ENCODE results near the gene CCNJ. TPM values are rescaled to one million over a fixed set of nuclear protein-coding genes. Genes with fewer than 3 reads are reported as not detected.
A peak's percentile ranks its signal among the peaks of the same experiment; 100 is the strongest.
"Not testable (repeated sequence)": the region's sequence is repeated elsewhere in the genome, so short reads cannot be mapped to it uniquely, and the experiment has no call there.

CCNJ gene
- 42.6 TPM for polyA plus RNA-seq (2013, experiment 1 of 4)
- 44.4 TPM for polyA plus RNA-seq (2013, experiment 2 of 4)
- polyA plus RNA-seq (2013, experiment 3 of 4), result 36.2 TPM
- polyA plus RNA-seq (2013, experiment 4 of 4), result 37.1 TPM

DNA sequence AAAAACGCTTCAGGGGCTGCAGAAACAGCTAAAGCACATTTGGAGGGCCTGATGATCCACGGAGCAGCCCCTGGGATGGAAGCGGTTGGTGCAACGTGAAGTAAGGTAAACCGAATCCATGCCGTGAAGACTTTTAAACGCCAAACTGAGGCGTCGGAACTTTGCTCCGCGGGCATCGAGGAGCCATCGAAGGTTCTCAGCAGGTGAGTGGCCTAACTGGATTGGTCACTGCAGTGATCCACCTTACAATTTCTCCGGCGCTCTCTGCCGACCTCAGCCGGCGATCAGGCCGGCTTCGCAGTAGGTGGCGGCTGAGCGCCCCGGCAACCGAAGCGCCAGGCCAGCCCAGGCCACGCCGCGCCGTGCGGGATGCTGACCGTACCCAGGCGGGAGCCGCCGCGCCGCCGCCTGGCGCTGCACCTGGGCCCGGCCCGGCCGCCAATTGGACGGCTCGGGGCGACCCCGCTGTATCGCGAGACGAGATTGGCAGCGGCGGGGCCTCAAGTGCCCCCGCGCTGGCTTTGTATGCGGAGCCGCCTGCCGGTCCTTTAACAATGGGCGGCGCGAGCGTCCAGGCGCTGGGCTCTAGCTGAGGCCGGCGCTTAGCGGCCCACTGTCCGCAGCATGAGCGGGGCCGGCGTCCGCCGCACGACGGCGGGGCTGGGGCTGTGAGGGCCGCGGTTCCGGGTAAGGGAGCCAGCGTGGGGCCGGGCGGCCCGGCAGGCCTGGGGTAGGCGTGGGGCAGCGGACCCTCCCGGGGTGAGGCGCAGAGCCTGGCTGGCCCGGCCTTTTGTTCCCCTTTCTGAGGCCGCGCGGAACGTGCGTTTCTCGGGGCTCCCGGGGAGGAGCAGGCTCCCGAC, at the start of gene CCNJ:
TSS of gene CCNJ (plus strand) at position 551 of the 860 bp plus-strand sequence. CDS start 811 bp downstream, outside the sequence.
- Histone ChIP-seq H3K27me3 (ENCODE audit: control insufficient read depth, insufficient read depth, low read length, poor library complexity, severe bottlenecking) (no peaks in the 10 kb centered on the region), H3K27ac (ENCODE audit: insufficient read depth, low read depth, low read length, poor library complexity, severe bottlenecking) (peak within 1 kb of the TSS; percentile 95), H3K9me3 (ENCODE audit: control insufficient read depth, low read length) (no peaks in the 10 kb centered on the region), H3K36me3 (ENCODE audit: control insufficient read depth, insufficient read depth, low read length) (no peaks in the 10 kb centered on the region), H3K4me1 (ENCODE audit: control insufficient read depth, insufficient read depth, low read length) (peaks cover 8% of the 10 kb centered on the region), H3K4me3 (ENCODE audit: insufficient read depth, low read depth, low read length) (peak within 1 kb of the TSS; percentile 90)
- 2 to 3% methylated on average over 92 of the region's 92 CpGs for WGBS, 2 experiments

- WGBS, 2 experiments, result 92 to 96% methylated on average over 9 of the region's 11 CpGs
- H3K9me3 ChIP-seq (ENCODE audit: control insufficient read depth, low read length); H3K27me3 ChIP-seq (ENCODE audit: control insufficient read depth, insufficient read depth, low read length, poor library complexity, severe bottlenecking); H3K4me1 ChIP-seq (ENCODE audit: control insufficient read depth, insufficient read depth, low read length); H3K36me3 ChIP-seq (ENCODE audit: control insufficient read depth, insufficient read depth, low read length); H3K27ac ChIP-seq (ENCODE audit: insufficient read depth, low read depth, low read length, poor library complexity, severe bottlenecking); H3K4me3 ChIP-seq (ENCODE audit: insufficient read depth, low read depth, low read length): not testable (repeated sequence)
Observed at GRCh38 chr10:95994376-95994775, 49.0 kb upstream of the CCNJ start.

- no peaks in the 10 kb centered on the region for H3K36me3 ChIP-seq (ENCODE audit: control insufficient read depth, insufficient read depth, low read length)
- no CpG with 5 or more reads among the region's 1 CpG for WGBS, 2 experiments
Observed at GRCh38 chr10:95998255-95998784, 45.1 kb upstream of the CCNJ start.

GRCh38 chr10:96013956-96014355, 29.4 kb upstream of the CCNJ start:
- Histone ChIP-seq H3K4me1 (ENCODE audit: control insufficient read depth, insufficient read depth, low read length) (no peaks in the 10 kb centered on the region), H3K4me3 (ENCODE audit: insufficient read depth, low read depth, low read length) (no peak overlapping the region), H3K9me3 (ENCODE audit: control insufficient read depth, low read length) (no peaks in the 10 kb centered on the region), H3K36me3 (ENCODE audit: control insufficient read depth, insufficient read depth, low read length) (no peaks in the 10 kb centered on the region), H3K27ac (ENCODE audit: insufficient read depth, low read depth, low read length, poor library complexity, severe bottlenecking) (no peak overlapping the region), H3K27me3 (ENCODE audit: control insufficient read depth, insufficient read depth, low read length, poor library complexity, severe bottlenecking) (no peaks in the 10 kb centered on the region)
- 86 to 91% methylated on average over 2 of the region's 2 CpGs for WGBS, 2 experiments

More at GRCh38 chr10:95998255-95998784, 45.1 kb upstream of the CCNJ start:
- no peak overlapping the region for H3K27ac ChIP-seq (ENCODE audit: insufficient read depth, low read depth, low read length, poor library complexity, severe bottlenecking)
- H3K4me1 ChIP-seq (ENCODE audit: control insufficient read depth, insufficient read depth, low read length), result no peaks in the 10 kb centered on the region
- H3K4me3 ChIP-seq (ENCODE audit: insufficient read depth, low read depth, low read length), result no peak overlapping the region
- H3K9me3 ChIP-seq (ENCODE audit: control insufficient read depth, low read length), result no peaks in the 10 kb centered on the region
- no peaks in the 10 kb centered on the region for H3K27me3 ChIP-seq (ENCODE audit: control insufficient read depth, insufficient read depth, low read length, poor library complexity, severe bottlenecking)

GRCh38 chr10:96014473-96015102, 28.8 kb upstream of the CCNJ start:
- Histone ChIP-seq H3K4me1 (ENCODE audit: control insufficient read depth, insufficient read depth, low read length) (no peaks in the 10 kb centered on the region), H3K4me3 (ENCODE audit: insufficient read depth, low read depth, low read length) (no peak overlapping the region), H3K9me3 (ENCODE audit: control insufficient read depth, low read length) (no peaks in the 10 kb centered on the region), H3K36me3 (ENCODE audit: control insufficient read depth, insufficient read depth, low read length) (no peaks in the 10 kb centered on the region), H3K27me3 (ENCODE audit: control insufficient read depth, insufficient read depth, low read length, poor library complexity, severe bottlenecking) (no peaks in the 10 kb centered on the region), H3K27ac (ENCODE audit: insufficient read depth, low read depth, low read length, poor library complexity, severe bottlenecking) (no peak overlapping the region)
- WGBS, 2 experiments, result 91 to 94% methylated on average over 2 of the region's 2 CpGs

- no peaks in the 10 kb centered on the region for H3K36me3 ChIP-seq (ENCODE audit: control insufficient read depth, insufficient read depth, low read length)
- H3K27ac ChIP-seq (ENCODE audit: insufficient read depth, low read depth, low read length, poor library complexity, severe bottlenecking), result no peak overlapping the region
- H3K4me1 ChIP-seq (ENCODE audit: control insufficient read depth, insufficient read depth, low read length), result no peaks in the 10 kb centered on the region
- no peaks in the 10 kb centered on the region for H3K27me3 ChIP-seq (ENCODE audit: control insufficient read depth, insufficient read depth, low read length, poor library complexity, severe bottlenecking)
- H3K9me3 ChIP-seq (ENCODE audit: control insufficient read depth, low read length), result no peaks in the 10 kb centered on the region
- no peak overlapping the region for H3K4me3 ChIP-seq (ENCODE audit: insufficient read depth, low read depth, low read length)
- 26 to 27% methylated on average over 4 to 5 of the region's 5 CpGs for WGBS, 2 experiments
Observed at GRCh38 chr10:96017191-96017687, 26.1 kb upstream of the CCNJ start.

- Histone ChIP-seq H3K4me1 (ENCODE audit: control insufficient read depth, insufficient read depth, low read length) (no peaks in the 10 kb centered on the region), H3K27ac (ENCODE audit: insufficient read depth, low read depth, low read length, poor library complexity, severe bottlenecking) (no peak overlapping the region), H3K9me3 (ENCODE audit: control insufficient read depth, low read length) (no peaks in the 10 kb centered on the region), H3K27me3 (ENCODE audit: control insufficient read depth, insufficient read depth, low read length, poor library complexity, severe bottlenecking) (no peaks in the 10 kb centered on the region), H3K4me3 (ENCODE audit: insufficient read depth, low read depth, low read length) (no peak overlapping the region), H3K36me3 (ENCODE audit: control insufficient read depth, insufficient read depth, low read length) (no peaks in the 10 kb centered on the region)
- WGBS, 2 experiments, result 100% methylated on average over 1 of the region's 1 CpG
Observed at GRCh38 chr10:96021332-96021731, 22.1 kb upstream of the CCNJ start.

- no peaks in the 10 kb centered on the region for H3K4me1 ChIP-seq (ENCODE audit: control insufficient read depth, insufficient read depth, low read length)
- 89 to 96% methylated on average over 2 of the region's 2 CpGs for WGBS, 2 experiments
- H3K4me3 ChIP-seq (ENCODE audit: insufficient read depth, low read depth, low read length), result no peak overlapping the region
- H3K9me3 ChIP-seq (ENCODE audit: control insufficient read depth, low read length), result no peaks in the 10 kb centered on the region
- no peak overlapping the region for H3K27ac ChIP-seq (ENCODE audit: insufficient read depth, low read depth, low read length, poor library complexity, severe bottlenecking)
- no peaks in the 10 kb centered on the region for H3K36me3 ChIP-seq (ENCODE audit: control insufficient read depth, insufficient read depth, low read length)
- no peaks in the 10 kb centered on the region for H3K27me3 ChIP-seq (ENCODE audit: control insufficient read depth, insufficient read depth, low read length, poor library complexity, severe bottlenecking)
Observed at GRCh38 chr10:96022739-96023138, 20.6 kb upstream of the CCNJ start.

DNA sequence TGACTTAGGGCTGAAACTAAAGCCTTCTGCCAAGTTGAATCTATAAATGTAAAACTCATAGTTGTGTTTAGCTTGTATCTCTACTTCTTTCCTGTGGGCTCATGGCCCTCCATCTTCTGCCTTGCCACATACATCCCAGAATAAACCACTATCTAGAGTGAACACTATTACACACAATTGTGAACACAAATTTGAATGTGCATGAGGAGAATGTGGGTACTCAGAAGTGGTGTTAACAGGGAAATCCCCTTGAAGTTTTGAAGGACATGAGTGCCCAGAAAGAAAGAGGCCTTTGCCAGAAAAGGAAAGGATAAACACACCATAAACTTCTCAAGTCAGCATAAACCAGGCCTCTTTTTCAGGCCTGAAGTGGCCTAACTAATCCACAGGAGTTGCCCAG, 20.2 kb upstream of the CCNJ start:
- Histone ChIP-seq H3K36me3 (ENCODE audit: control insufficient read depth, insufficient read depth, low read length) (no peaks in the 10 kb centered on the region), H3K4me1 (ENCODE audit: control insufficient read depth, insufficient read depth, low read length) (no peaks in the 10 kb centered on the region), H3K27ac (ENCODE audit: insufficient read depth, low read depth, low read length, poor library complexity, severe bottlenecking) (no peak overlapping the region), H3K9me3 (ENCODE audit: control insufficient read depth, low read length) (no peaks in the 10 kb centered on the region), H3K4me3 (ENCODE audit: insufficient read depth, low read depth, low read length) (no peak overlapping the region), H3K27me3 (ENCODE audit: control insufficient read depth, insufficient read depth, low read length, poor library complexity, severe bottlenecking) (no peaks in the 10 kb centered on the region)

DNA sequence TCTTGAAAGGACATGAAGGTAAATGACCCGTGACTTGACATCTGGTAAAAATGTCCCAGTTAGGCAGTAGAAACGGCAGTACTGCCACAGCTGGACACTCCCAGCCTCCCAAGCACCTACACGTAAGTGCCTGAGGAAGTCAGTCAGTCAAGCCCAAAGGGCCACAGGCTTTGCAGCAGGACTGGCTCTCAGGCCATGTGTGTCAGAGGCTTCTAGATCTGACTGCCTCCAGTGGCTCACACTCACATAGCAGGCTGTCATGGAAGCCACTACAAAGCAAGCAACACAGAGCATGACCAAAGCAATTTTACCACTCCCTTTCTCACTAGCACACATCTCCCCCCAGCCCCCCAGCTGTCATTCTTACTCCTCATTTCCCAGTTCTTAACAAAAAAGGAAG, 17.8 kb upstream of the CCNJ start:
- no peaks in the 10 kb centered on the region for H3K9me3 ChIP-seq (ENCODE audit: control insufficient read depth, low read length)
- H3K36me3 ChIP-seq (ENCODE audit: control insufficient read depth, insufficient read depth, low read length), result no peaks in the 10 kb centered on the region
- H3K4me1 ChIP-seq (ENCODE audit: control insufficient read depth, insufficient read depth, low read length), result no peaks in the 10 kb centered on the region
- no peaks in the 10 kb centered on the region for H3K27me3 ChIP-seq (ENCODE audit: control insufficient read depth, insufficient read depth, low read length, poor library complexity, severe bottlenecking)
- no peak overlapping the region for H3K4me3 ChIP-seq (ENCODE audit: insufficient read depth, low read depth, low read length)
- H3K27ac ChIP-seq (ENCODE audit: insufficient read depth, low read depth, low read length, poor library complexity, severe bottlenecking), result no peak overlapping the region
- WGBS, 2 experiments, result 77 to 79% methylated on average over 3 of the region's 3 CpGs

Measured in ectodermal cell (in vitro differentiated cells).